Panc1 (cell line): ENCODE results near the gene FAM114A2. TPM values are rescaled to one million over a fixed set of nuclear protein-coding genes. Genes with fewer than 3 reads are reported as not detected.

Experiments
- ATAC-seq: fragments of 200-7000 bp; cut with Tn5 transposase; 2 replicates; pipeline ENCODE4 v1.9.1; 2020; ENCODE audit warnings: mild to moderate bottlenecking, moderate library complexity
- BruUV-seq: library from RNA; stranded (reverse); fragments of 400-500 nt; replicated peaks from 2 replicates; lab custom pipeline; 2021; lab: Mats Ljungman, UMichigan
- CTCF ChIA-PET: fragments of 300-600 bp; sonication (Branson Sonifier 250); formaldehyde crosslinking; loops from one replicate; lab custom pipeline; 2022; ENCODE audit warnings: antibody characterized with exemption; lab: Charles Lee
- POLR2A ChIA-PET: fragments of 300-600 bp; sonication (Branson Sonifier 250); formaldehyde crosslinking; loops from one replicate; lab custom pipeline; 2022; ENCODE audit warnings: antibody characterized with exemption; lab: Charles Lee
- DNase-seq: peaks from one replicate; pipeline ENCODE4 v3.0.0-alpha.2; 2010; ENCODE audit warnings: low read depth, low spot score
- H3K27ac ChIP-seq: 2 replicates; pipeline ENCODE4 v1.5.1; 2011; ENCODE audit warnings: mild to moderate bottlenecking, low read length, inconsistent platforms
- H3K27me3 ChIP-seq: fragments of 200-500 bp; sonication (Bioruptor generic); 2 replicates; pipeline ENCODE4 v1.6.0; 2014; ENCODE audit warnings: low read length, inconsistent platforms; ENCODE audit not compliant: control insufficient read depth, insufficient read depth
- H3K36me3 ChIP-seq: fragments of 200-500 bp; sonication (Bioruptor generic); 2 replicates; pipeline ENCODE4 v1.5.1; 2014; ENCODE audit warnings: inconsistent platforms, mild to moderate bottlenecking, low read length, moderate library complexity; ENCODE audit not compliant: control insufficient read depth, insufficient read depth
- H3K4me1 ChIP-seq: 2 replicates; pipeline ENCODE4 v1.5.1; 2011; ENCODE audit warnings: inconsistent platforms, mild to moderate bottlenecking, low read length, moderate library complexity; ENCODE audit not compliant: control insufficient read depth, insufficient read depth
- H3K4me3 ChIP-seq, 2 experiments: 2 replicates each; pipeline ENCODE4 v1.5.1; 2011 to 2012; ENCODE audit warnings: low read depth in 2 of 2, low read length in 2 of 2, mild to moderate bottlenecking in 2 of 2, inconsistent platforms in 1 of 2, moderate library complexity in 1 of 2
- H3K9me3 ChIP-seq: fragments of 200-500 bp; sonication (Bioruptor generic); 2 replicates; pipeline ENCODE4 v1.5.1; 2014; ENCODE audit warnings: low read depth, mild to moderate bottlenecking, inconsistent platforms, low read length, moderate library complexity; ENCODE audit not compliant: control insufficient read depth, insufficient read depth
- POLR2AphosphoS5 ChIP-seq: IDR thresholded peaks from 2 replicates; pipeline ENCODE4 v1.6.1; 2012; ENCODE audit warnings: mild to moderate bottlenecking, low read depth, low read length, moderate library complexity
- SIN3A ChIP-seq: IDR thresholded peaks from 2 replicates; pipeline ENCODE4 v1.6.1; 2012; ENCODE audit warnings: low read depth, mild to moderate bottlenecking, low read length, moderate library complexity, borderline replicate concordance; ENCODE audit not compliant: insufficient read depth
- TCF7L2 ChIP-seq: IDR thresholded peaks from 2 replicates; pipeline ENCODE4 v1.6.1; 2011; ENCODE audit warnings: mild to moderate bottlenecking, low read depth, low read length, inconsistent platforms
- in situ Hi-C: cut with HindIII; loops from 2 replicates; pipeline ENCODE4 v1.10.0; 2016; ENCODE audit warnings: low sequenced_read_pairs, low pct_unique_long_range_greater_than_20kb
- intact Hi-C: fragments of 100-400 bp; cut with micrococcal nuclease; formaldehyde crosslinking; loops from one replicate; pipeline ENCODE4 v1.10.0; 2022; ENCODE audit not compliant: unreplicated experiment
- total RNA-seq: library from RNA; stranded (reverse); gene quantifications from one replicate; pipeline ENCODE4 v1.2.1, GENCODE V29; 2021; ENCODE audit not compliant: unreplicated experiment
- TF ChIP-seq, protein P1 (sequence below): fragments of 450-650 bp; IDR thresholded peaks from 2 replicates; pipeline ENCODE4 v1.5.1; 2017; ENCODE audit warnings: mild to moderate bottlenecking
- TF ChIP-seq, protein P2 (sequence below), 2 experiments: IDR thresholded peaks; 2 replicates each; pipeline ENCODE4 v1.6.1; 2011 to 2012; ENCODE audit warnings: low read depth in 2 of 2, control low read depth in 1 of 2, low read length in 1 of 2, mild to moderate bottlenecking in 1 of 2, moderate library complexity in 1 of 2; ENCODE audit not compliant: insufficient read depth in 1 of 2

The FAM114A2 gene
- total RNA-seq, 1 experiment from 2014 or later, result 20.7 TPM

DNA sequence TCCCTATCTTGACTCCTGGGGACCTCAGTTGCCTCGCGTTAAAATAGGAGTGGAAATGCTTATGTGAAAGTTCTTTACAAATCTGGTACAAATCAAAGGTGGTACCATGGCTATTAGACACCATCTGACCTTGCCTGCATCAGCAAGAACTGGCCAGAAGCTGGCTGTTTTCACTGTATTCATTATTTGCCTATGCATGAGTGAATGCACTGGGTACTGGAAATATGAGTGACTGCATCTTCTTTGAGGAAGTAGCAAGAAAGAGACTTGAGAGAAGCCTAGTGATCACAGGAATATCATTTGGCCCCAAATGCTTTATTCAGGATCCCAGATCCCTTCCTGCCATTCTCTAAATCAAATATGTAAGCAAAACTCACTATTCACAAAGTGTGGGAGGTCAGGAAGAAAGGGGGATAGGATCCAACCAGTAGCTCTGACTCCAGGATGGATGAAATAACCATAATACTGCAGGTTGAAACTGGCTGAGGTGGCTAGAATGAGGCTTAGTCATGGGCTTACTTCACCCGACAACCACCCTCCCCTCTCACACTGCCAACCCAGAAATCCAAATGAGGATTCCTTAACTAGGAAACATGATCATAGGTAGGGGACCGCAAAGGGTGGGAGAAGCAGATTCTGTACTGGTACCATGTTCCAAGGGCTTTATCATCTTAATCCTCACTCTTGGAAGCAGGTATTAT, 56.7 kb downstream of the FAM114A2 start:
- H3K36me3 ChIP-seq, result no peaks in the 10 kb centered on the region
- in situ Hi-C loops, result no loop called here
- intact Hi-C loops, result no loop called here
- TF ChIP-seq, protein P1, sequence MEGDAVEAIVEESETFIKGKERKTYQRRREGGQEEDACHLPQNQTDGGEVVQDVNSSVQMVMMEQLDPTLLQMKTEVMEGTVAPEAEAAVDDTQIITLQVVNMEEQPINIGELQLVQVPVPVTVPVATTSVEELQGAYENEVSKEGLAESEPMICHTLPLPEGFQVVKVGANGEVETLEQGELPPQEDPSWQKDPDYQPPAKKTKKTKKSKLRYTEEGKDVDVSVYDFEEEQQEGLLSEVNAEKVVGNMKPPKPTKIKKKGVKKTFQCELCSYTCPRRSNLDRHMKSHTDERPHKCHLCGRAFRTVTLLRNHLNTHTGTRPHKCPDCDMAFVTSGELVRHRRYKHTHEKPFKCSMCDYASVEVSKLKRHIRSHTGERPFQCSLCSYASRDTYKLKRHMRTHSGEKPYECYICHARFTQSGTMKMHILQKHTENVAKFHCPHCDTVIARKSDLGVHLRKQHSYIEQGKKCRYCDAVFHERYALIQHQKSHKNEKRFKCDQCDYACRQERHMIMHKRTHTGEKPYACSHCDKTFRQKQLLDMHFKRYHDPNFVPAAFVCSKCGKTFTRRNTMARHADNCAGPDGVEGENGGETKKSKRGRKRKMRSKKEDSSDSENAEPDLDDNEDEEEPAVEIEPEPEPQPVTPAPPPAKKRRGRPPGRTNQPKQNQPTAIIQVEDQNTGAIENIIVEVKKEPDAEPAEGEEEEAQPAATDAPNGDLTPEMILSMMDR, result no peak
- TF ChIP-seq, protein P2, sequence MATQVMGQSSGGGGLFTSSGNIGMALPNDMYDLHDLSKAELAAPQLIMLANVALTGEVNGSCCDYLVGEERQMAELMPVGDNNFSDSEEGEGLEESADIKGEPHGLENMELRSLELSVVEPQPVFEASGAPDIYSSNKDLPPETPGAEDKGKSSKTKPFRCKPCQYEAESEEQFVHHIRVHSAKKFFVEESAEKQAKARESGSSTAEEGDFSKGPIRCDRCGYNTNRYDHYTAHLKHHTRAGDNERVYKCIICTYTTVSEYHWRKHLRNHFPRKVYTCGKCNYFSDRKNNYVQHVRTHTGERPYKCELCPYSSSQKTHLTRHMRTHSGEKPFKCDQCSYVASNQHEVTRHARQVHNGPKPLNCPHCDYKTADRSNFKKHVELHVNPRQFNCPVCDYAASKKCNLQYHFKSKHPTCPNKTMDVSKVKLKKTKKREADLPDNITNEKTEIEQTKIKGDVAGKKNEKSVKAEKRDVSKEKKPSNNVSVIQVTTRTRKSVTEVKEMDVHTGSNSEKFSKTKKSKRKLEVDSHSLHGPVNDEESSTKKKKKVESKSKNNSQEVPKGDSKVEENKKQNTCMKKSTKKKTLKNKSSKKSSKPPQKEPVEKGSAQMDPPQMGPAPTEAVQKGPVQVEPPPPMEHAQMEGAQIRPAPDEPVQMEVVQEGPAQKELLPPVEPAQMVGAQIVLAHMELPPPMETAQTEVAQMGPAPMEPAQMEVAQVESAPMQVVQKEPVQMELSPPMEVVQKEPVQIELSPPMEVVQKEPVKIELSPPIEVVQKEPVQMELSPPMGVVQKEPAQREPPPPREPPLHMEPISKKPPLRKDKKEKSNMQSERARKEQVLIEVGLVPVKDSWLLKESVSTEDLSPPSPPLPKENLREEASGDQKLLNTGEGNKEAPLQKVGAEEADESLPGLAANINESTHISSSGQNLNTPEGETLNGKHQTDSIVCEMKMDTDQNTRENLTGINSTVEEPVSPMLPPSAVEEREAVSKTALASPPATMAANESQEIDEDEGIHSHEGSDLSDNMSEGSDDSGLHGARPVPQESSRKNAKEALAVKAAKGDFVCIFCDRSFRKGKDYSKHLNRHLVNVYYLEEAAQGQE (IDR thresholded peaks at IDR 0.05; ENCODE audit: insufficient read depth in 1 of 2, low read depth in 2 of 2, low read length in 1 of 2), result no peak
- TF ChIP-seq POLR2AphosphoS5, result no peak
- no peak for TF ChIP-seq TCF7L2
- TF ChIP-seq SIN3A, result no peak
- no TSS peak for BruUV-seq
- DNase-seq, result no peak
- peaks cover 5% of the 10 kb centered on the region for H3K27me3 ChIP-seq
- H3K4me3 ChIP-seq, result no peak overlapping the region
- no peaks in the 10 kb centered on the region for H3K9me3 ChIP-seq
- CTCF ChIA-PET, result no interaction called here
- no peak for ATAC-seq
- no peaks in the 10 kb centered on the region for H3K4me1 ChIP-seq
- POLR2A ChIA-PET, result no interaction called here
- H3K27ac ChIP-seq, result no peak overlapping the region

GRCh38 chr5:153979028-153979783, 59.5 kb downstream of the FAM114A2 start:
- H3K36me3 ChIP-seq, result no peaks in the 10 kb centered on the region
- ChIA-PET CTCF (no interaction called here), POLR2A (no interaction called here)
- ATAC-seq, result no peak
- intact Hi-C loops, result loop anchor here (10.0 kb wide), 3 partner anchors 426 to 656 kb away; no protein-coding TSS in a partner anchor
- no peak for TF ChIP-seq SIN3A
- TF ChIP-seq, protein P1, result no peak
- no peak for TF ChIP-seq POLR2AphosphoS5
- TF ChIP-seq TCF7L2, result no peak
- TF ChIP-seq, protein P2 (IDR thresholded peaks at IDR 0.05; ENCODE audit: insufficient read depth in 1 of 2, low read depth in 2 of 2, low read length in 1 of 2), result no peak
- BruUV-seq, result no TSS peak
- H3K4me3 ChIP-seq, result no peak overlapping the region
- H3K9me3 ChIP-seq, result no peaks in the 10 kb centered on the region
- DNase-seq, result no peak
- in situ Hi-C loops, result no loop called here
- peaks cover 8% of the 10 kb centered on the region for H3K27me3 ChIP-seq
- no peak overlapping the region for H3K27ac ChIP-seq
- no peaks in the 10 kb centered on the region for H3K4me1 ChIP-seq
